T-helper 1 cell treated with Interleukin-12 subunit alpha and Interleukin-12 subunit beta and Interleukin-4 antibody, amounts not matched to agents 30 μg/mL and 1 μg/mL, for 36 hours (primary cell): ENCODE results near the gene CNTN1.

Experiments
- H3K27ac Mint-ChIP-seq: one replicate; pipeline ENCODE4 v1.8.0; 2021; ENCODE audit warnings: mild to moderate bottlenecking, mixed read lengths
- H3K27me3 Mint-ChIP-seq: one replicate; pipeline ENCODE4 v1.8.0; 2021; ENCODE audit warnings: low read depth, mixed read lengths
- H3K36me3 Mint-ChIP-seq: one replicate; pipeline ENCODE4 v1.8.0; 2021; ENCODE audit warnings: low read depth, mixed read lengths
- H3K4me1 Mint-ChIP-seq: one replicate; pipeline ENCODE4 v1.8.0; 2021; ENCODE audit warnings: low read depth, mixed read lengths
- H3K4me3 Mint-ChIP-seq: one replicate; pipeline ENCODE4 v1.8.0; 2021; ENCODE audit warnings: mild to moderate bottlenecking, moderate library complexity, mixed read lengths
- H3K9me3 Mint-ChIP-seq: one replicate; pipeline ENCODE4 v1.8.0; 2021; ENCODE audit warnings: mixed read lengths

Gene CNTN1

DNA sequence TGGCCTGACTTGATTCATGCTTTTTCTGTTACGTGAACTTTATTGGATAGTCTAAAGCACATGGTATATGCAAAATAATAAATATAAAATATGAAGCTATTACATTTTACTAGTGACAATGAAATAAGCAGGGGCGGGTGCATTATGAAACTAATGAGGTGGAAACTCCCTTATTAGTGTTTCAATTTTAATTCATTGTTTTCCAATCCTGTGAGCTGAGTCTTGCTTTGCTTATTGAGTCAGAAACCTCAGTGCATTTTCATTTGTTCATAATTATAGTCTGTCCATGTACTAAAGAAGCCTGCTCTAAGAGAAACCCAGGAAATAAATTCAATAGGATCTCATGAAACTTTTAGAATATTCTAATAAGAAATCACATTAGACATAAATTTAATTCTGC lies 78.5 kb downstream of the CNTN1 start:
- no peaks in the 10 kb centered on the region for H3K36me3 Mint-ChIP-seq
- no peak overlapping the region for H3K4me3 Mint-ChIP-seq
- peaks cover under 1% of the 10 kb centered on the region for H3K9me3 Mint-ChIP-seq
- no peaks in the 10 kb centered on the region for H3K27me3 Mint-ChIP-seq
- no peak overlapping the region for H3K27ac Mint-ChIP-seq
- H3K4me1 Mint-ChIP-seq = no peaks in the 10 kb centered on the region

- Mint-ChIP-seq H3K27ac (no peak overlapping the region), H3K36me3 (no peaks in the 10 kb centered on the region), H3K4me3 (no peak overlapping the region), H3K4me1 (no peaks in the 10 kb centered on the region), H3K9me3 (no peaks in the 10 kb centered on the region), H3K27me3 (no peaks in the 10 kb centered on the region)
Measured at GRCh38 chr12:40775661-40776060, 83.4 kb downstream of the CNTN1 start.

DNA sequence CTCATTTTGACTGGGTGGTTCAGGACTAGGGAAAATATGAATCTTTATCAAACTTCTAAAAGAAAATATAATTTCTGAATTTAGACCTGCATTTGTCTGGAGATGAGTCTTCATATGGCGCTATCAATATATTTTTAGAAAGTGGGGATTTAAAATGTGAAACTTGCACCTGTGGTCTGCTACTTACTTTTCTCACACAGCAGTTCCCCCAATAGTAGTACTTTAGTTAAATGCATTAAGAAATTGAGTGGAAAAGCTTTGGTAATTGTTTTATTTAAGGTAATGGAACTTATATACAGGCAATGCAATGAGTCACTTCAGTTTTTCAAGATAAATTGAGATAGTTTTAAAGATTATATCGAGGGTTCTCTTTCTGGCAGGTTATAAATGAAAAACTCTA lies 91.9 kb downstream of the CNTN1 start:
- no peaks in the 10 kb centered on the region for H3K36me3 Mint-ChIP-seq
- H3K4me1 Mint-ChIP-seq = no peaks in the 10 kb centered on the region
- no peaks in the 10 kb centered on the region for H3K9me3 Mint-ChIP-seq
- no peak overlapping the region for H3K4me3 Mint-ChIP-seq
- no peaks in the 10 kb centered on the region for H3K27me3 Mint-ChIP-seq
- no peak overlapping the region for H3K27ac Mint-ChIP-seq

DNA sequence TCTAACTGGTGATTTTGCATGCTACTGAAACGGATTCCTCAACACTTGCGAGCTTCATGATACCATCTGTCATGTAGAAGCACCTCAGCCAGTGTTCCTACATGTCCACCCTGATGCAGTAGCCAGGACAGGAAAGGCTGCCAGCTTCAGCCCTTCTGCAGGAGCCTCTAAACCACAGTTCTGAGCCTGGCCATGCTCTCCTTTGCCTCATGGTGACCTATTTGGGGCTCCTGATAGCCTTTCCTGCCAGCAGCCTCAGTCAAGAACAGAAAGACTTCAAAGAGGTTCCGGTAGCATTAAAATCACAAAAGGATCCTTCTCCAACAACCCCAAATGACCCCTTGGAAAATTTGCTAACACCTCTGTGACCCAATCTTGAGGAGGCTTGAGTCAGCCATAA lies 96.0 kb downstream of the CNTN1 start:
- Mint-ChIP-seq H3K9me3 (no peaks in the 10 kb centered on the region), H3K27ac (no peak overlapping the region), H3K4me3 (no peak overlapping the region), H3K36me3 (no peaks in the 10 kb centered on the region), H3K4me1 (no peaks in the 10 kb centered on the region), H3K27me3 (no peaks in the 10 kb centered on the region)

- Mint-ChIP-seq H3K9me3 (no peaks in the 10 kb centered on the region), H3K36me3 (no peaks in the 10 kb centered on the region), H3K27me3 (no peaks in the 10 kb centered on the region), H3K4me3 (no peak overlapping the region), H3K4me1 (peaks cover 2% of the 10 kb centered on the region), H3K27ac (no peak overlapping the region)
Measured at GRCh38 chr12:40792792-40793386, 100.7 kb downstream of the CNTN1 start.

- H3K27ac Mint-ChIP-seq = no peak overlapping the region
Measured at GRCh38 chr12:40793471-40793870, 101.2 kb downstream of the CNTN1 start.

GRCh38 chr12:40794087-40794486 lies 101.8 kb downstream of the CNTN1 start:
- H3K27ac Mint-ChIP-seq = no peak overlapping the region
- no peaks in the 10 kb centered on the region for H3K36me3 Mint-ChIP-seq
- no peaks in the 10 kb centered on the region for H3K27me3 Mint-ChIP-seq
- H3K9me3 Mint-ChIP-seq = no peaks in the 10 kb centered on the region
- no peak overlapping the region for H3K4me3 Mint-ChIP-seq
- H3K4me1 Mint-ChIP-seq = peaks cover 2% of the 10 kb centered on the region

More at GRCh38 chr12:40793471-40793870, 101.2 kb downstream of the CNTN1 start:
- Mint-ChIP-seq H3K4me1 (peaks cover 2% of the 10 kb centered on the region), H3K9me3 (no peaks in the 10 kb centered on the region), H3K27me3 (no peaks in the 10 kb centered on the region), H3K4me3 (no peak overlapping the region), H3K36me3 (no peaks in the 10 kb centered on the region)

- no peak overlapping the region for H3K4me3 Mint-ChIP-seq
- H3K9me3 Mint-ChIP-seq = no peaks in the 10 kb centered on the region
Measured at GRCh38 chr12:40801082-40801481, 108.8 kb downstream of the CNTN1 start.

DNA sequence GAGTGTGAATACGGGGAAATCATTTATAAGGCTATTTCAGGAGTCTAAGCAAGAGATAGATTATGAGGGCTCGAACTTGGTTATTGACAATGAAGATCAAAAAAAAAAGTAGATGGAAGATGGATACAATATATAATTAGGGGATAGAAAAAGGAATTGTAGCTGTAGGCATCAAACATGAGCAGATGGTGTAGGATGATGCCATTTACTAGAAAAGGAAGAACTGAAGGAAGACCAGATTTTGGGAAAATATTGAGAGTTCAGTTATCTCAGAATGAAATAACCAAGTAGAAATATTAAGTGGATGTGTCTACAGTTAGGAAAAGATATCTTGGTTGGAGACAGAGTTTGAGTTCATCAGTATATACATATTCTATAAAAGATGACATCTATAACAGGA lies 109.6 kb downstream of the CNTN1 start:
- Mint-ChIP-seq H3K36me3 (no peaks in the 10 kb centered on the region), H3K9me3 (no peaks in the 10 kb centered on the region), H3K4me3 (no peak overlapping the region), H3K4me1 (no peaks in the 10 kb centered on the region), H3K27me3 (no peaks in the 10 kb centered on the region), H3K27ac (no peak overlapping the region)

More at GRCh38 chr12:40801082-40801481, 108.8 kb downstream of the CNTN1 start:
- no peaks in the 10 kb centered on the region for H3K4me1 Mint-ChIP-seq
- H3K27ac Mint-ChIP-seq = no peak overlapping the region
- no peaks in the 10 kb centered on the region for H3K36me3 Mint-ChIP-seq
- no peaks in the 10 kb centered on the region for H3K27me3 Mint-ChIP-seq

DNA sequence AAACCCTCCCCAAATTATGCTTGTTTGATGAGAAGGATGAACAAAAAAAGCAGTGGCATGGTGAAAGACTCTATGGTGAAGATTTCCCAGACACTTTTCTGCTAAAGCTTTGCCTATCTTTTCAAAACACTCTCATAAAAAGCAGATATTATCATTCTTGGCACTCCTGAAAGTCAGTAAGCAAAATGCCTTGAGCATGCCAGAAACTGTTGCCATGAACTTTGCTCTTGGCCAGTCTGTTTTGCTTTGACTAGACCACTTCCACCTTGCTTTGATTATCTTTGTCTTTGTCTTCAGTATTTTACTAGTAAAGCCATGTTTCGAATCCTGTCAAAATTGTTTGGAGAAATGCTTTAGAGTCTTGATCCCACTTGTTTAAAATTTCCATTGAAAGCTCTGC lies 110.4 kb downstream of the CNTN1 start:
- Mint-ChIP-seq H3K9me3 (no peaks in the 10 kb centered on the region), H3K27me3 (no peaks in the 10 kb centered on the region), H3K27ac (no peak overlapping the region), H3K4me1 (no peaks in the 10 kb centered on the region), H3K4me3 (no peak overlapping the region), H3K36me3 (no peaks in the 10 kb centered on the region)

DNA sequence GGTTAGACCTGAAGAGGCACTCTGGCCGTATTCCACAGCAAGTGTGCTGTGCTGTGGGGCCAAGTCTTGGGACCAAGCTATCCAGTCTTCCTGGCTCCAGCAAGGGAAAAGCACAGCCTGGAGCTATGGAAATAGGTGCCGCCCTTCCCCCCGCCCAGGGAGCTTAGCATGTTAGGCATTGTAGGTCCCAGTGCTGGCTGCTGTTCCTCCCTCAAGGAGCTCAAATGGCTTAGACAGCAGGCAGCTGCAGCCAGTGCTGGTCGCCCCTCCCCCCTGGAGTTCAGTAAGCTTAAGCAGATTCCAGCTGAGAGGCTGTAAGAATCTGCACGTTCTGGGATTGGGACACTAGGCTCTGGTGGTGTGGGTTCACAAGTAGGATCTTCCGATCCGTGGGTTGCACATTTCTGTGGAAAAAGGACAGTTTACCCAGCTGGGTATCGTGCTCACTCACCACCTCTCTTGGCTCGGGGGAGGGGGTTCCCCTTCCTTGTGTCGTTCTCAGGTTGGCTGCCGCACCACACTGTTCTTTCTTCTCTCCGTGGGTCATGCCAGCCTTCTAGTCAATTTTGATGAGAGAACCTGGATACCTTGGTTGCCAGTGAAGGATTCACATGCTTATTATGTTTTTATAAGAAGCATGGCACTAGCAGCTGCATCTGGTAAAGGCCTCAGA lies 127.3 kb downstream of the CNTN1 start:
- Mint-ChIP-seq H3K4me3 (no peak overlapping the region), H3K9me3 (no peaks in the 10 kb centered on the region), H3K27me3 (no peaks in the 10 kb centered on the region), H3K27ac (no peak overlapping the region), H3K36me3 (no peaks in the 10 kb centered on the region), H3K4me1 (no peaks in the 10 kb centered on the region)

DNA sequence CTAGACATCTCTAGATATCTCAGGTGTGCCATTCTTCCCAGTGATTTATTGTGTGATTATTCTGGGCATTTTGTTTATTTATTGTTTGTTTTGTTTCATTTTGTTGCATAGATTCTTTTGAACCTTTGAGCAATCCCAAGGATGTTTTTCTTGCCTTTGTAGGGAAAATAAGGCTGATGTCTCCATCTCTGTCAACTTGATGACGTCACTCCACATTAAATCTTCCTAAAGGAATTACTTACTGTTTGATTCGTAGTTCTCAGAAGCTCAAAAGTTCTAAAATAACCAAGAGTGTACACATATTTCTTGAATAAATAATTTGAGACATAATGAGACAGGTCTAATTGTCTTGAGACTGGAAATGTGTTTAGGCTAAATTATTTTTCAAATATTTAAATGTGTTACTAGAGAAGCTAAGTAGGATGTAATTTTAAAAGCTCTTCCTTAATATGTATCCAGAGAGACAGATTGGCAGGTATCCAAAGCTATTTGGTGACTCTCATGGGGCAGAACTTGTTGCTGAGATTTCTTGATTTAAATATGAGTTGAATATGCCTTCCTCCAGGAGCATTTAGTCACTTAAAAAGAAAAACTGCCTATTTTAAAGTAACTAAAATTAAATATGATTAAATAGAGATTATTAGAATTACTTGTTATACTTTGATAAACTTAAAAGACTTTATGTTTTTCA lies 128.7 kb downstream of the CNTN1 start:
- Mint-ChIP-seq H3K4me3 (no peak overlapping the region), H3K36me3 (no peaks in the 10 kb centered on the region), H3K27me3 (no peaks in the 10 kb centered on the region), H3K27ac (no peak overlapping the region), H3K4me1 (no peaks in the 10 kb centered on the region), H3K9me3 (no peaks in the 10 kb centered on the region)

DNA sequence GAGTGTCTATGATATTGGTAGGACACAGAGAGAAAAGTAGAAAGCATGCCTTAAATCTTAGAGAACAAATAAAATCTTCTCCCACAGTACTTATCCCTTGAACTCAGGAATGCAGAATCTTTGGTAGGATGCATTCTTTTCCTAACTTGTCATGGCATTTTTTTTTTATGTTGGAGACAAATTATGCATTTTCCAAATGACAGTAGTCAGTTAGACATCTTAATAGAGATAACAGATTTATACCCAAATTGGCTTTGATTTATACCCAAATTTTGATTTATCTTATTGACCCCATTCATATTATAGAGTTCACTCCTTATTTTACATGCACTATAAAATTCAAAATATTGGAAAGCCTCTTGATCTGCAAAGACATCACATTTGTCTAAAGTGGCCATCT lies 132.9 kb downstream of the CNTN1 start:
- Mint-ChIP-seq H3K27me3 (no peaks in the 10 kb centered on the region), H3K27ac (no peak overlapping the region), H3K36me3 (no peaks in the 10 kb centered on the region), H3K4me3 (no peak overlapping the region), H3K4me1 (no peaks in the 10 kb centered on the region), H3K9me3 (no peaks in the 10 kb centered on the region)

DNA sequence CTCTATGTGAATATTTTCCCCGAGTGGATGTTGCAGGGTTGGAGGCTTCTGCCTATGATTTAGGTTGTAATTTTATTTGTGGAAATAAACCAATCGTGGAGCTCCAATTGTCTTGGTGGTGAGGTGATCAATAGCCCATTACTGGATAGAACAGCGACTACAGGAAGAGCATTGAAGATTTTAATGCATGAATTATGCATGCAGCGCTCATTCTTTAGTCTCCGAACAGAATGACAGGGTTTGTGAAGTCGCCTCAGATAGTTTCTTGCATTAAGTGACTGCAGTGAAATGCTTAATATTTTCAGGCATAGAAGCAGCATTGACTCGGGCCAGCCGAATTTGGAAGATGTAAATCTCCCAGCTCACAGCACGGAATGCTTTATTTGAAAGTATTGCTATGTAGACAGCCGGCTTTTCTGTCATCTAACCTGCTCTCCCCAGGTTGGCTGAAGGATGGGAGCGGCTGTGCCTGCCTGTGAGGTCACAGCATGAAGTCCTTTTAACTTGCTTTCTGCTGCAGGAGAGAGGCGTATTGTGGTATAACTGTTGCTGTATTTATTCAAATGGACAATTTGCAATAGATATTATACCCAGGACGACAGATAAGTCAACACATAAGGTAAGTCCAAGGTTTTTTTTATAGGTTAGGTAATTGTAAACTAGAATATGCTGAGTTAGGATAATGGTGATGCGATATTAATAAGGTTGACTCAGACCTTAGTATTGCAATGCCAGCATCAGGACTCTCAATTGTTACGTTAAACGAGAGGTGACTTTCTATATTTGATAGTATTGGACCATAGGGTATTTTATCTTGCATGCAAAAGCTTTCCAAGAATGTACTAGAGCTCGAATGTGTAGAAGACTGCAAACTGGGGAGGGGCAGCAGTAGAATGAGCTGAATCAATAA lies 135.7 kb downstream of the CNTN1 start:
- Mint-ChIP-seq H3K36me3 (no peaks in the 10 kb centered on the region), H3K27me3 (no peaks in the 10 kb centered on the region), H3K9me3 (no peaks in the 10 kb centered on the region), H3K27ac (no peak overlapping the region), H3K4me1 (no peaks in the 10 kb centered on the region), H3K4me3 (no peak overlapping the region)
